A204.1 (cell line): ENCODE data around the gene TCAP.

Source experiments
- FAIRE-seq: peaks from 2 replicates; lab custom pipeline; 2012; peaks lifted over from hg19 to GRCh38; lab: Jason Lieb, UNC

The TCAP gene

DNA sequence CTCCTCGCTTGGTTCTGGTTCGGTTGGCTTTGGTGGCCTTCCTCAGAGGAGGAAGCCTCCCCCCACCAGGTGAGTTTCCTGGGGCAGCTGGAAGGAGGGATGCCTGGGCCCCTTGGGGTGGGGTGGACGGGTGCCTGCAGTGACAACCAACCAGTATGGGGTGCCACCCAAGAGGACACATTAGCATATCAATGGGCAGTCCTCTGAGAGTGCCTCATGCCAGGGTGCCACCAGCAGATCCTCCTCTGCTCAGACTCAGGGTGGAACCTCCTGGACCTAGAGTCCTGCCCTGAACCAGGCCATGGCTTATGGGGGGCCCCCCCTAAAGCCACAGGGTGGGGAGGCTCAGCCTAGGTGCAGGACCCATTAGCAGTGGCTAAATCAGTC is 35.7 kb upstream of the TCAP start:
- no peak for FAIRE-seq

DNA sequence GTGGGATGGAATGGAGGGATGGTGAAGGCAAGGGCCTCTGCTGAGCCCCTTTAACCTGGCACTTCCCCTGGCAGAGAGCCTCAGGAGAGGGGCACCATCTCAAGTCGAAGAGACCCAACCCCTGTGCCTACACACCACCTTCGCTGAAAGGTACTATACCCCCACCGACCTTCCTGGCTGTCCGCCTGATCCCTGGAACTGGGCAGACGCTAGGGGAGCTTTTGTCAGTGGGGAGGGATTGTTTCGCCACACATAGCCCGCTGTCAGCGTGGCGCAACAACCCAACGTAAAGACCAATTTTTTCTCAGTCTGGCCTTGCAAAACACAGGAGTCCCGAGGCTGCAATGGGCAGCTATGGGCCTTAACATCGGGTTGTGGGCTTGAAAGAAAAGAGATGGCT is 35.3 kb upstream of the TCAP start:
- FAIRE-seq: no peak

DNA sequence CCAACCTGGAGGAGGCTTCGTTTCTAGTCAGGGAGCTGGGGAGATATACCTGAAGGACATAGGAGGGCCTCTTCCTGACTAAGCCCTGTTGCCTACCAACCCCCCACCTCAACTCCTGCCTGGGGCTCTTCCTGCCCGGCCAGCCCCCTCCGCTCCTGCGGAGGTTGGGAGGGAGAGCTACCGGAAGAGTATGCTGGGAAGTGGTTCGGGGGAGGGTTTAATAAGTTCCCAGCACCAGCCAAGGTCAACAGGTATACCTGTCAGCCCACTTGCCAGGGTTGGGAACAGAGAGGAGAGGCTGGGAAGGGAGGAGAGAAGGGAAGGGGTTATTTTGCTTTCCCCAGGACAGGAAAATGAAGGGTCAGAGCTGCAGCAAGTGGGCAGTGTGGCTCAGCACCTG is 33.7 kb upstream of the TCAP start:
- FAIRE-seq: no peak

DNA sequence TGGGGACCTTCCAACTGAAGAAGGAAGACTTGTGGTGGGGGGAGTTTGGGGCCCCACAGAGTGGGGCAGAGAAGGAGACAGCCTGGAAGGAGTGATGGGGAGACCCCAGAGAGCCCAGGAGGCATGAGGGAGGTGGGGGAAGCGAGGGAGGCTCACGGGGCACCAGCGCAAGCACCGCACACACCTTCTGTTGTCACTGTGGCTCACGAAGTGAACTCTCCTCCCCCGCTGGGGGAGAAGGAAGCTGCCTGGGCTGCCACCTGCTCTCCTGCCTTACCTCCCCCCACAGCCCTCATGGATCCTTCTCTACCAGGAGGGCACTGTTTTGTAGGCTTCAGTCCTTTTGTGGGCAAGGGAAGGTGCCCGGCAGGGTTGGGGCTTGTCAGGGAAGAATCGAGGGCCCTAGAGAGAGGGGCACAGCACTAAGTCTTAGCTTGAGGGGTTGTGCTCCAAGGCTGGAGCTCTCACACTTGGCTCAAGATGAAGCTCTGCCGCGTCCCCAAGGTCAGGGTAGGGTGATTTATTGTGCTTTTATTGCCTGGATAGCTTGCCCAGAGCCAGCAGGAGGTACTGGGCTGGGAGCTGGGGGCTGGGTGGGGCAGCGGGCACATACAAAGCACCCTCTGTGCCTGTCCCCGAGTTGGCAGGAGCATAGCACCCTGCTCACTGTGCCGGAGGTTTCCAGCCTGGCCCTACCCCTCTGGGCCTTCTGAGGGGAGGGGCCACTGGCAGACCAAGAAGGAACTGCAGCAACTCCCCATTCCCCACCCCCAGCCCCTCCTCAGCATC is 32.8 kb upstream of the TCAP start:
- no peak for FAIRE-seq

DNA sequence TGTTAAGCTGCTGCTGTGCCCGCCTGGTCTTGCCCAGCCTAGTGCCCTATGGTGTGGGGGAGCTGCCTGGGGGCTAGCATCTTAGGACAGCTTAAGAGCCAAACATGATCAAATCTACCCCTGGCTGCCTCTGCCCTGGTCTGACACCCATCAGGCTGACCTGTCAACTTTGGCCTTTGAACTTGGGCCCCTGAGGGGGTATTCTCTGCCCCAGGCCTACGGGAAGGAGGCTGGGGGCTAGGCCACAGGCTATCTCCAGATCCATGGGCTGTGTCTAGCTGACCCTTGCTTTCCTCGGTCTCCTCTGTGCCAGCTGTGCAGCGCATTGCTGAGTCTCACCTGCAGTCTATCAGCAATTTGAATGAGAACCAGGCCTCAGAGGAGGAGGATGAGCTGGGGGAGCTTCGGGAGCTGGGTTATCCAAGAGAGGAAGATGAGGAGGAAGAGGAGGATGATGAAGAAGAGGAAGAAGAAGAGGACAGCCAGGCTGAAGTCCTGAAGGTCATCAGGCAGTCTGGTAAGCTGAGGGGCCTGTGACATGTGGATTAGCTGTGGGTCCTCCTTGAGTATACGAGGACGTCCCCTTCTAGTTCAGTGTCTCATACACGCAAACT is 31.5 kb upstream of the TCAP start:
- no peak for FAIRE-seq

DNA sequence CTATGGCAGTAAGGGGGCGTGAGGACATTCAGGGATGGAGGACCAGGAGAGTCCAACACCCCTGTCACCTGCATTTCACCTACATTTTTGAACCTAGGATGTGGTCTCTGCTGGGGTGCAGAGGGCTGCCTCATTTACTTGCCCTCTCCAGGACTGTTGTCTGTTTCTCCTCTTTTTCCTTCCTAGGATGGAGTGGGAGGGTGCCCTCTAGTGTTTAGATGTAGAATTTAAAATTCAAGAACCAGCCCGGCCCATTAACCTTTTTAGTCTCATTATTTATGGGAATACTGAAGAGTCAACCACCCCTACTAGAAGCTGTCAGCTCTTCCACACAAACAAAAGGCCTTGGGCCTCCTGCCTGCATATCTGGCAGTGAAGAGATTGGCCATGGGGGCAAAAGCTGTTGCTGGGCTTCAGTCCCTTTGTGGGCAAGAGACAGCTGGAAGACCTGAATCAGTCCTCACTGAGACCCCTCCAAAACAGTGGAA is 30.7 kb upstream of the TCAP start:
- FAIRE-seq: peak; percentile 54

DNA sequence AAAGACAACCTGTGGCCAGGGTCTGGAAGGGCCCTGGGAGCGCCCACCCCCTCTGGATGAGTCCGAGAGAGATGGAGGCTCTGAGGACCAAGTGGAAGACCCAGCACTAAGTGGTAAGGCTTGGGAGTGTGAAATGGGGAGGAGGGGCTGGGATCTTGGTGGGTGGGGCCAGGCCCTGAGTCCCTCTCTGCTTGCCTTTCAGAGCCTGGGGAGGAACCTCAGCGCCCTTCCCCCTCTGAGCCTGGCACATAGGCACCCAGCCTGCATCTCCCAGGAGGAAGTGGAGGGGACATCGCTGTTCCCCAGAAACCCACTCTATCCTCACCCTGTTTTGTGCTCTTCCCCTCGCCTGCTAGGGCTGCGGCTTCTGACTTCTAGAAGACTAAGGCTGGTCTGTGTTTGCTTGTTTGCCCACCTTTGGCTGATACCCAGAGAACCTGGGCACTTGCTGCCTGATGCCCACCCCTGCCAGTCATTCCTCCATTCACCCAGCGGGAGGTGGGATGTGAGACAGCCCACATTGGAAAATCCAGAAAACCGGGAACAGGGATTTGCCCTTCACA is 29.5 kb upstream of the TCAP start:
- no peak for FAIRE-seq

DNA sequence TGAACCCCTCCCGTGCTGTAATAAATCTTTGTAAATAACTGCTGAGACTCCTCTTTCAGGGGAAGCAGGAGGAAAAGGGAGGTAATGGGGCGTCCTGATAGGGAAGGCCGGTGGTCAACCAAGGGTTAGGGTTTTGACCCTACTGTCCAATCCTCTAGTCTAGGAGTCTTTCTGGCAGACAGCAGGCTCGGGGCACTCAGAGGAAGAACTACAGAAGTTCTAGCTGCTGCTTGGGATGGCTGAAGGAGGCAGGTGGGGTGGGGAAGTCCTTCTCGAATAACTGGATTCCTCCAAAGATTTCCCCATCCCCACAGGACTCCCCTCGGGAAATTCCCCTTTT is 28.6 kb upstream of the TCAP start:
- no peak for FAIRE-seq

DNA sequence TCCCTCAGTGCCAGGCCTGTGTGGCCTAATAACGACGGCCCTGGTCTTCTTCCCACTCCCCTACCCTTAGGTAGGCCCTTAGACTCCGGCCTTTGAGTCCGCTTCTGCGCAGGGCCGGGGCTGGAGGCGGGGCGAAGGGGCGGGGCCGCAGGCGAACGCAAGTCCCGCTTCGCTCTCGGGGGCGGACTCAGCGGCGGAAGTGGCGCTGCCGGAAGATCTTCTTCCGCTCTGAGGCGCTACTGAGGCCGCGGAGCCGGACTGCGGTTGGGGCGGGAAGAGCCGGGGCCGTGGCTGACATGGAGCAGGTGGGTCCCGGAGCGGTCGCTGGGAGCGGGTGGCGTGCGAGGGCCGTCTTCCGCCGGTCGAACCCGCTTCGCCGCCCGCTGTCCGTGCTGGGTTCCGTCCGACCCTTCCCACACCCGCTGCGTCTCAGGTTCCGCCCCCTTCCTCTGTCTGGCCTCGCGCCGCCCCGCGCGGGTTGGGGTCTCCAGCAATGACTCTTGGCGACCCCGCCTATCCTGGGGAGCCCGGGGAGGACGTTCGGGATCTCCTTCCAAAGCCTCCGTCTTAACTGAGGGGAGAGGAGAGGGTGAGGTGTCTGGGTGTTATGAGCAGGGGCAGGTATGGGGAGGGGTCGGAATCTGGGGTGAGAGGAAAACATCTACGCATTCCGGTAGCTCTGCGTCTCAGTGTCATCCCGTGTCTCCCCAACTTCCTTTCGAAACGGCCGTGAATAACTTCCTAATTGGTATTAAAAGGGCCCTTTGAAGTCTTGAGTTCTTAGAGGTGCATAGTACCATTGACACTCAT is 28.0 kb upstream of the TCAP start, which contains the start of gene STARD3:
TSS of gene STARD3 (plus strand) at position 218 of the 810 bp plus-strand sequence. CDS start 16,388 bp downstream, outside the sequence.
- no peak for FAIRE-seq

DNA sequence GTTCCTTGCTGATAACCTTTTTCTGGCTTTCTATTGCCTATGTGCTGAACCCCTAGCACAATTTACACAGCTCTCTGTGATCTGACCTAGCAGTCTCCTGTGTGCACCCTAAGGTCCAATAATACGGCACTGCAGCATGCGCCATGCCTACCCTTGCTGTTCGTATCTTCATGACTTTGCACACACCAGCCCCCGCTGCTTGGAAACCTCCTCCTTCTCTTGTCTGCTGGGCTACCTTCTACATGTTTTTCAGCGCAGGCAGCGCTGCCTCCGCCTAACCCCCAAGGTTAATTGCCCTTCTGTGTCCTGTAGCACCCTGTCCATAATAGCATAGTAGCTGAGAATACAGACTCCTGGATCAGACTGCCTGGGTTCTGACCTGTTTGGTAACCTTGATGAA is 26.8 kb upstream of the TCAP start:
- no peak for FAIRE-seq

DNA sequence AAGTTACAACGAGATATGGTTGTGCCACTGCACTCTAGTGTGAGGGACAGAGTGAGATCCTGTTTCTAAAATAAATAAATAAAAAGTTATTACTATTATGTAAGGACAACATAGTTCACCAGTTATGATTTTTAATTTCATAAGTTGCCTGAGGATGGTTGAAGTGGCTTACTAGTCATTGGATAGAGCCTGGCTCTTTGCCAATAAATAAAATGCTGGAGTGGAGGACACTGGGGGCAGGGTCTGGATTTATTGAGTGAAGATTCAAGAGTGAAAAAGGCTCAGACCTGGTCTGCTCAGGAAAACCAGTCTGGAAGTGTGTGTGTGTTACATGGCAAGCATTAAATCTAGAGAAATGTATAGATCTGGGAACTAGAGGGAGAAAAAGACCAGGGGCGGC is 26.1 kb upstream of the TCAP start:
- FAIRE-seq: no peak

DNA sequence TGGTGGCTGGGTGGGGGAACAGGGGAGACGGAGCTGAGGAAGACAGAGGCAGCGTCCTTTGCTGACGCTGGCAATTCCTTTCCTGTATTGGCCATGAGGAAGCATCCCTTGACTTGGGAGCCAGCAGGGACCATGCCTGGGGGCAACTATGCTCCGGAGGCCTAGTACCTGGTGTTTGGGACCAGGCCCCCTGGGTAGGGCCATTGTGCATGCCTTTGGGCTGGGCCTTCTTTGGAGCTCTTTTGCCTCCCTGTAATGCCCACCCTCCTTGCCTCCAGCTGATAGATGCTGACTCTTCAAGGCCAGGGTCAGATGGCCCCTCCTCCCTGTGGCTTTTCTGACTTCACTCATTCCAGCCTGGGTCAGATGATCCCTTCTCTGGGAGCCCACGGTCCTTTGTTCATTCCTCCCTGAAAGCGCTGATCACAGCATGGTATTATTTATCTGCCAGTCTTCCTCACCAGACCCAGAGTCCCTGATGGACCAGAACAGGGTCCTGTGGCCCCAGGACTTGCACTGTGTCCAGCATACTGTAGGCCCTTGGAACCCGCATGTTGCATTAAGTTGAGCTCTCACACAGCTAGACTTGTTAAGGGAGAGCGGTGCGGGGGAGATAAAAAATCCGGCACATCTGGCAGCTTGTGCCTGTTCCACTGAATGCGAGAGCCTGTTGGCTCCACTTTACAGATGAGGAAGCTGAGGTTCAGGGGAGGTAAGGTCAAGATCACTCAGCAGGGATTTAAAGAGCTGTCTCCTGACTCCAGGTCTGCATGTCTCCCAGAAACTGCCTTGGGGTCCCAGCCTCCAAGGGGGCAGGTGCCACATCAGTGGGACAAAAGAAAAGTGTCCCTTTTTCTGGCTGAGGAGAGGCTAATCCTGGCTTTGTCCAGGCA is 25.3 kb upstream of the TCAP start:
- FAIRE-seq: no peak

DNA sequence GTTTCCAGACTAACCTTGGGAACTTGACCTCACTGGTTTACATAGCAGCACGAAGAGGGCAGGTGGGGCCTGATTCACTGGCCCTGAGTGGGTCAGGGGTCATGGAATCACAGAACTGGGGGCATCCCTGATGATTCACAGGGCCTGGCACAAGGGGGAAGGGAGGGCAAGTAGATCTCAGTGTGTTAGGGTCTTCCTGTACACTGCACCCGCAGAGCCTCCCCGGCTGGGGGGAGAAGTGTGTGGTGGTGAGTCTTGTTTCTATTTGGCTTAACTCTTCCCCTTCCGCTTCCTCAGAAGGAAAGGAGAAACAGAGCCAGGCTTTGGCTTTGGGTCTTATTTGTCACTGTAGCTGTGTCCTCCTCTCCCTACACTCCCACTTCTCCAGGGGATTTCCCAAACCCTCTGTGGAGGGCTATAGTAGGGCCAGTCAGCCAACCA is 24.5 kb upstream of the TCAP start:
- no peak for FAIRE-seq

DNA sequence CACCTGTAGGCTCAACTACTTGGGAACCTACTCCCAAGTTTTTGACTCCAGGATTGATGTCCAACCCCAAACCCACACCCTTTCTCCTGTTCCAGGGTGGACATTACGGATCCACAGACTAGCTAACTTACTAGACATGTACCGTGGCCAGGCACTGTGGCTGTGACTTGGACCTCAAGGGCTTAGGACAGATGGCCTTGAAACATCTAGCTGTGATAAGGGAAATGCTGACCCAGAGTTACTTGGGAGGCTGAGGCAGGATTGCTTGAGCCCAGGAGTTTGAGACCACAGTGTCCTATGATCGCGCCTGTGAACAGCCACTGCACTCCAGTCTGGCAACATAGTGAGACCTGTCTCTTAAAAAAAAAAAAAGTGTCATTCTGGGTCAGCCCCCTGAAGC is 24.1 kb upstream of the TCAP start:
- FAIRE-seq: no peak

DNA sequence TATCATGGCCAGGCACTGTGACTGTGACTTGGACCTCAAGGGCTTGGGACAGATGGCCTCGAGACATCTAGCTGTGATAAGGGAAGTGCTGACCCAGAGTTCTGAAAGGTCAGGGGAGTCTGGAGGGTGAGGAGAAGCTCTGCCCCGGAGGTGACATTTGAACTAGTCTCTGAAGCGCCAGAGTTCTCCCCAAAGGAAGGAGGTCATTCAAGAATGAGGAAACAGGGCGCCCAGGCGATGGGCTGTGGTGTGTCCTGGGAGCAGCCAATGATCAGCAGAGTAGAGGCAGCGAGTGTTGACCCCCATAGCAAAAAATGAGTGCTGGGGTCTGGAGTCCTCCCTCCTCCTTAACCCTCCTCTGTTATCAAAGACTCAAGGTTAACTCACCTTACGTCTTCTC is 23.3 kb upstream of the TCAP start:
- no peak for FAIRE-seq

DNA sequence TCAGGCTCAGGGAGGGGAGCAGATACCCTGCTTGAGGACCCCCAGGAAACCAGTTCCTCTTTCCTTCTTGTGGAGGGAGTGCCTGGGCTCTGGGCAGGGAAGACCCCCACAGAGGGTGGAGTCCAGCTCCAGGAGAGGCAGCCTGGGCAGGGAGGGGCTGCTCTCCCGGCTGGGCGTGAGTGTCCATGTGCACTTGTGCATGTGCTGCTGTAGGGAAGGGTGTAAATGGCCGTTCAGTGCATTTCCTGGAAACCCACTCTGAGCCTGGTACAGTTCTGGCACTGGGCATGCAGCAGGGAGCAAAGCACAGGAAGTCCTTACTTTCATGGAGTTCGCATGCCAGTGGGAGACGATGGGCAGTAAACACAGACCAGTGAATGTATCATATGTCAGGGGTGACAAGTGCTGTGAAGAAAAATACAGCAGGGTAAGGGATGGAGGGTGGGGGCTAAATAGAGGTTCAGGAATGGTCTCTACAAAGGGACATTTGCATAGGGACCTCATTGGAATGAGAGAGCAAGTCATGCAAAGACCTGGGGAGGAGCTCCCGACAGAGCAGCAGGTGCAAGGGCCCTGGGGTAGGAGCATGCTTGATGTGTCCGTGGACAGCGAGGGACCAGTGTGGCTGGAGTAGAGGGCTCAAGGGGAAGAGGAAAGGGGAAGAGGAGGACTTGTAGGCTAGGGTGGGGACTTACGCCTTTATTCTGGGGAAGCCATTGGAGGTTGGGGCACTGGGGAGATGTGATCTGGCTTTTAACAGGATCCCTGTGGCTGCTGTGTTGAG is 22.7 kb upstream of the TCAP start:
- no peak for FAIRE-seq

DNA sequence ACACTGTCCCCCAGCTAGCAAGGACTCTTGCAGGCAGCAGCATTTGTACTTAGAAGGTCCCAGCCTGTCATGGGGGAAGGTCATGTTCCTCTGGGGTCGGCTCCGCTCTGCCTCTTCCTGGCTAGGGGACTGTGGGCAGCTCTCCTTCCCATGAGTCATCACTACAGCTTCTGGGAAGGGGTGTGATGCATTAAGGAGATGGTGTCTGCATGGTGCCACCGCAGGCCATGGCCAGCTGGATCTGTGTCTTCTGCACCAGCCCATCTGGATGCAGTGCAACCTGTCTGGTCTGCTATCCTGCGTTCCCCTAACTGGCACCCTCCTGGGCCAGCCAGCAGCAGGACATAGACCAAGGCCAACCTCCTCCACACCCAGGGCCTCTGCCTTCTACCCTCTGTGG is 21.9 kb upstream of the TCAP start:
- FAIRE-seq: no peak

DNA sequence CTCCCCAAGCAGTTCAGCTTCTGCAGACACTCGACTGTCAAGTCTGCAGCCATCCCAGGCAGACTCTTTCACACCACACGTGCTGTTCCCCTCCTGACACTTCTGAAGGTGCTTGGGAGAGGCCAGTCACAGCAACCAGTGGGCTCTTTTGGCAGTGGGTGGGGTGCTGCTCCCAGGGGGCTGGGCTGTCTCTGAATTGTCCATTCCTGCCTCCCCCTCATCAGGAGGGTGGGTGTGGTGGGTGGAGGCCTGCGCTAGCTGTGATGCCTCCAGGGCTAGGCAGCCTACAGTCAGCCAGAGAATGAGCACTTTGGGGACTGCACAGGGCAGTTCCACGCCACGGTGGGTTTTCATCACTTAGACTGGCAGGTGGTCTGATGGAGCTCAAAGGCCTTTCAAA is 17.9 kb upstream of the TCAP start:
- no peak for FAIRE-seq

DNA sequence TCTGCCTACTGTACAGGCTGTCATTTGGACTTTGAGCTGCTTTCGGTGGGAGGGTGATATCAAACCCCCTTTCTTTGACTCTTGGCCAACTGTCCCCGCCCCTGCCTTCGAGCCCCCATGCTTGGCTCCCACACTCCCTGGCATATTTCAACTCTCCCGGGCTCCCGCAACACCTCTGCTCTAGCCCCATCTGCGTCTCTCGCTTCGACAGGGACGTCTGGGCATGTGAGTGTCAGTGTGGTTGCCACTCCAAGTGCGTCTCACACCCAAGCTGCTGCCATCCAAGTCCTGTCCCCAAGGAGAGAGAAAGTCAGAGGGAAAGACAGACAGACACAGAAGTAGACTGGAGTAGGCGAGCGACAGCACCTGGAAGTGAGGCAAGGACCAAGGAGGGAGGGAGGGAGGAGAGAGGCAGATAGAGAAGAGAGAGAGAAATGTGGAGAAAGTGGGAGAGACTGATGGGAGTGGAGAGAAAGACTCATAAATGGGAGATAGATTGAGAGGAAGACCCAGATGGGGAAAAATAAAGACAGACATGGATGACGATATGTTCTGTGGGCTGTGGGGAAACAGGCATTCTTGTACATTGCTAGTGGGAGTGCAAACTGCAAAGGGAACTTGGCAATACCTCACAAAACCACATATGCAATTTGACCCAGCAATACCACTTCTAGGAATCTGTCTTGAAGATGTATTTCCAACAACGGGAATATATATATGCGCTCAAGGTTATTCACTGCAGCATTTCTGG is 16.4 kb upstream of the TCAP start:
- no peak for FAIRE-seq

DNA sequence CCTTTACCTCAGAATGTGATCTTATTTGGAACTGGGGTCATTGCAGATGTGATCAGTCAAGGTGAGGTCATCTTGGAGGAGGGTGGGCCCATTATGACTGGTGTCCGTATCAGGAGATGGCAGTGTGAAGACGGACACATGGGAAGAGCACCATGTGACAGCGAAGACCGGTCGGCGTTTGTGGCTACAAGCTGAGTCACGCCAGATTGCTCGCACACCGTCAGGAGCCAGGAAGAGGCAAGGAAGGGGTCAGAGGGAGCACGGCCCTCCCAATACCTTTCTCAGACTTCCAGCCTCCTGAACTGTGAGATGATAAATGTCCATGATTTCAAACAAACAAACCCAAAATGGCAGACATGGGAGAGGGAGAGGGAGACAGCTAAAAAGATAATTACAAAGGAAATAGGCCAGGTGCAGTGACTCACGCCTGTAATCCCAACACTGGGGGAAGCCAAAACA is 15.0 kb upstream of the TCAP start:
- no peak for FAIRE-seq
